H54 (cell line): ENCODE measurements around the gene PRPSAP2.
"Not testable (repeated sequence)": the region's sequence is repeated elsewhere in the genome, so short reads cannot be mapped to it uniquely, and the experiment has no call there.

Source experiments
- DNase-seq: peaks from one replicate; pipeline ENCODE4 v3.0.0; 2011; ENCODE audit warnings: low spot score, mixed read lengths; ENCODE audit not compliant: insufficient read length
- FAIRE-seq: peaks from 3 replicates; lab custom pipeline; 2011; peaks lifted over from hg19 to GRCh38; lab: Jason Lieb, UNC
- POLR2A ChIP-seq: IDR thresholded peaks from 2 replicates; pipeline ENCODE4 v1.6.1; 2011; ENCODE audit warnings: low read depth, mild to moderate bottlenecking, low read length

Gene PRPSAP2

DNA sequence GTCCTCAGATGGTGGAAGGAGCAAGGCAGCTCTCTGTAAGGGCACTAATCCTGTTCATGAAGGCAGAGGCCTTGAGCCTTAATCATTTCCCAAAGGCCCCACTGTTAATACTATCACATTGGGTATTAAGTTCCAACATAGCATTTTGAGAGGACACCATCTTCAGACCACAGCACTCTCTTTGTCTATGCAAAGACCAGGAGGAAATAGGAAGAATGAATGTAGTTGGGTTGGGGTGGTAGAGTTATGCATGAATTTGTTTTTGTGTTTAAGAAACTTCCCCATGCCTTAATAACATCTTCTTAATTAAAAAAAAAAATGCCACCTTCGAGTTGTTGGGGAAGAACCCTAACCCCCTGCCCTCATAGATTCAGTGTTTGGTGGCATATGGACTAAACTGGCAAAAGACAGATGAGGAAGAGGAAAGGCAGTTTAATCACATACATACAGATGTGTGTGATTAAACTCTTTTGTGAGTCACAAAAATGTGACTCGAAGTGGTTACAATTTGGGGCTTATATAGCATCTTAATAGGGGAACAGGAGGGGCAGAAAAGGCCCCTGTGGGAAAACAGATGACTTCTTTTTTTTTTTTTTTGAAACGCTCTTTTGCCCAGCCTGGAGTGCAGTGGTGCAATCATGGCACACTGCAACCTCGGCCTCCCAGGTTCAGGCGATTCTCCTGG, 59.0 kb downstream of the PRPSAP2 start:
- TF ChIP-seq POLR2A = no peak
- no peak for FAIRE-seq
- DNase-seq = peak; percentile 19

DNA sequence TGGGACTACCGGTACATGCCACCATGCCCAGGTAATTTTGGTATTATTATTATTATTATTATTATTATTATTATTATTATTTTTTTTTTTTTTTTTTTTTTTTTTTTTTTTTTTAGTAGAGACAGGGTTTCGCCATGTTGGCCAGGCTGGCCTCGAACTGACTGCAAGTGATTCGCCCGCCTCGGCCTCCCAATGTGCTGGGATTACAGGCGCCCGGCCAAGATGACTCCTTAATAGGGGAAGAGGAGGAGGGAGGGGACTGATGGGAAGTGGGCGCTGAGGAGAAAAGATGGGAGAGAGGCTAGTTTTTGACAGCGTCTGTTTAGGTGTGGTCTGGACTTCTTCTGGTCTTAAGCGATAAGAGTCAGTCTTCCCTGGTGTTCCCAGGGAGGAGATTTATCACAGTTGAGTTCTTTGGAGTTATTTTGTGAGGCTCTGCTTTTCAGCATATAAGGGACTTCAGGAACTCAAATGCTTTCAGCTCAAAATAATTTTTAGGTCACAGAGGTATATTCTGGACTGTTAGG, 59.6 kb downstream of the PRPSAP2 start:
- TF ChIP-seq POLR2A = no peak
- DNase-seq (no peak), FAIRE-seq (no peak)

DNA sequence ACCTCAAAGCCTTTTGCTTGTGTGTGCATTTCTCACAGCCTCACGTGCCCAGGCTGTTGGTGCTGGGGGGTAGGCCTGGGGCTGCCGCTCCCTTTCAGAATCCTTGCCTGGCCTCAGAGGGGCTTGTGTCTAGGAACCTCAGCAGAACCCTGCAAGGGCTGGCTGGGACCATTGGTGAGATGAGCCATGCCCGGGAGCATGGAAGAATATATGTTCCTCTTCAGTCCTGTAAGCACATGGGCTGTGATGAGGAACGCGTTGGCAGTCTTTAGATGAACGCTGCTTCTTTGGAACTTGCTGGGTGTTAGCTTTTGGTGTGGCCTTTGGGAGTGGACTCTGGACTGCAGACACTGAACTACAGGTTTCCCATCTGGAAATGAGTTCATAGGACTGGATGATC, 62.0 kb downstream of the PRPSAP2 start:
- no peak for TF ChIP-seq POLR2A
- FAIRE-seq (no peak), DNase-seq (no peak)

DNA sequence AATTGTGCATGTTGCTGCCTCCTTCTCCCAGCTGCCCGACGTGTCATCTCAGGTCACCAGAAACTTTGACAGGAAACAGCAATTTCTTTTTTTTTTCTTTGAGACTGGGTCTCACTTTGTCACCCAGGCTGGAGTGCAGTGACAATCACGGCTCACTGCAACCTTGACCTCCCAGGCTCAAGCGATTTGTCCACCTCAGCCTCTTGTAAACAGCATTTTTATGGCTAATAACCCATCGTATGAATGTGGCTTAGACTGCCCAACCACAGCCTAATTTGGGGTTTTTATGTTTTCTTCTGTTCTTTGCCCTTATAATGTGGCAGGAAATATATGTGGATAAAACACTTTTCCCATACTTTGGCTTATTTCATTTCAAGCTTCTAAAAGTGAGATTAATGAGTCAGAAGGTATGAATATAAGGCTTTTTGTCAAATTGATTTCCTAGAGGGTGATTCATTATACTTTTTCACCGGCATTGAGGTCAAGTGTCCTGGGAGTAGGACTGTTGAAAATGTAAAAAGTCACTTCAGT, 63.0 kb downstream of the PRPSAP2 start:
- FAIRE-seq (no peak), DNase-seq (no peak)
- TF ChIP-seq POLR2A = no peak

DNA sequence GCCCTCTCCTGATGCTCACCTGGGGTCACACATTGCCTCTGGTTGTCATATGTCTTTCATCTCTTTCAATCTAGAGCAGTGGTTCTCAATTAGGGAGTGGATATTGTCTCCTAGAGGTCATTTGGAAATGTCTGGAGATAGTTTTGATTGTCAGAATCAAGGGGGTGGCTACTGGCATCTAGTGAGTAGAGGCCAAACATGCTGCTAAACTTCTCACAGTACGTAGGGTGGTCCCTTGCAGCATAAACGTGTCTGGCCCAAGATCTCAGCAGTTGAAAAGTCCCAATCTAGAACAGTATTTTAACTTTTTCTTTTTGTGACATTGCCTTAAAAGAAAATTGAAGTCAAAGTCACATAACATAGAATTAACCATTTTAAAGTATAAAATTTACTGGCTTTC, 63.6 kb downstream of the PRPSAP2 start:
- FAIRE-seq (no peak), DNase-seq (no peak)
- TF ChIP-seq POLR2A = no peak

- no peak for FAIRE-seq
- no peak for DNase-seq
- no peak for TF ChIP-seq POLR2A
These were observed 64.1 kb downstream of the PRPSAP2 start for GRCh38 chr17:18921912-18922451.

- DNase-seq, FAIRE-seq: not testable (repeated sequence)
These were observed 64.7 kb downstream of the PRPSAP2 start for GRCh38 chr17:18922596-18922995.

DNA sequence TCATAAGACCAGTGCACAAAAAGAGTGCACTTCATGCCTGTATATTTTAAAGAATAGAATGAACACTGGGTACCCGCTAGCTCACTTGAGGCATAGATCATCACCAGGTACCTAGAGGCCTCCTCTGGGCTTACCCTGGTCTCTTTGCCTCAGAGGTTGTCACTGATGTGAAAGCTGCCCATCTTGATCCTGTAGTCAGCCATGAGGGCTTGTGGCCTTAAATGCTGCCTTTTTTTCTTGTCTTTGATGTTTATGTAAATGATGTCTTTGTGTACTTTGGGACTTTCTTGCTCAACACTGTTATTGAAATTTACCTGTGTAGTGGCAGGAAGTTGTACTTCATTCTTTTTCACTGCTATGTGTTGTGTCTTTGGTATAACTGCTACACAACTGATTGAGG, 67.3 kb downstream of the PRPSAP2 start:
- no peak for TF ChIP-seq POLR2A
- DNase-seq (no peak), FAIRE-seq (no peak)

DNA sequence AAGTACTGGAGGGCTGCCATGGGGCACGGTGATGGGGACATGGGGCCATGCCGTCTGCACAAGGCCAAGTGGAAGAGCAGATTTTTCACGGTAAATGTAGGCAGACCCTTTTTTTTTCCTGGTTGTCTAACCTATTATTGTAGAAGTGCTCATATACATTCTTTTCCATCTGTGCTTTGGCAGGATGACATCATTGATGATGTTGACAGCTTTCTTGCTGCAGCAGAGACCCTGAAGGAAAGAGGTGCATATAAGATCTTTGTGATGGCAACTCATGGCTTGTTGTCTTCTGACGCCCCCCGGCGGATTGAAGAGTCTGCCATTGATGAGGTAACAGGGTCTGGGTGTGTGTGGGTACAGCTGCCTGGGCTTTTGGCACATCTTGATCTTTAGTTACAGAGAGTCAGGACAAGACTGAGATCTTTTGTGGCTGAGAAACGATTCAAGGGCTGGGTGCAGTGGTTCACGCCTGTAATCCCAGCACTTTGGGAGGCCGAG, 70.7 kb downstream of the PRPSAP2 start:
- DNase-seq = no peak
- no peak for TF ChIP-seq POLR2A
- no peak for FAIRE-seq

GRCh38 chr17:18932360-18933055, 74.6 kb downstream of the PRPSAP2 start:
- FAIRE-seq (no peak), DNase-seq (no peak)
- TF ChIP-seq POLR2A = no peak

DNA sequence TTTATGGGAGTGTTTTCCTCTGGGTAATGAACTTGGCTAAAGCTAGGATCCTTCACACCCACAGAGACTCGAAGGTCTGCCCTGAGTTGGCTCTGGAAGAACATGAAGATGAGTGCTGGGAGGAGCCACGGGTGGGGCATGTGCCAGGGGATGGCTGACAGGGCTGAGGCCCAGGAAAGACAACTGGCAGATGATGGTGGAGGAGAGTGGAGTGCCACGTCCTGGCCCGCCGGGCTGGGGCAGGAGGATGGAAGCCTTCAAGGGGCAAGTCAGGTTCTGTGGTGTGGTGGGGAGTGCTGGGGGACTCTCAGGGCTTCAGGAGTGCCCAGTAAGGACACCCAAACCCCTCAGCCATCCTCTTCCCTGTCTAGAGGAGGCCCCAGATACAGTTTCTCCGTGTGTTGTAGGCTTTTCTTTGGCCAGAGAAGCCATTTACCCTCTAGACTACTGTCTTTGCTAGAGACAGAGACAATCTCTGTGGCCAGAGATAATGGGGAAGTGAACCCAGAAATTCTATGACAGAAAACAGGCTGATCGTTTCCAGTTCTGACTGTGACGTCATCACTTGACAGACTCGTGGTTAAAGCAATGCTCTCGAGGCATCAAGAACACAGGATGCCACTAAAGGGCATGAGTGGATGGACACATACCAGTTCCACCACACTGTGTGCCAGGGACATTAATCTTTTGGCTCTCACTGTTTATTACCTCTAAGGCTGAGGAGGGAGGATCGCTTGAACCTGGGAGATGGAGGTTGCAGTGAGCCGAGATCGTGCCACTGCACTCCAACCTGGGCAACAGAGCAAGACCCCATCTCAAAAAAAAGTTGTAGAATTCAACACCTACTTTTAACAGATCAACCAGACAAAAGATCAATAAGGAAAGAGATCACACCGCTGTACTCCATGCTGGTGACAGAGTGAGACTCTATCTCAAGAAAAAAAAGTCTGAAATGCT, 75.4 kb downstream of the PRPSAP2 start:
- FAIRE-seq = no peak
- no peak for TF ChIP-seq POLR2A

GRCh38 chr17:18937981-18938691, 80.2 kb downstream of the PRPSAP2 start:
- FAIRE-seq (no peak), DNase-seq (no peak)
- no peak for TF ChIP-seq POLR2A

More for the DNA sequence above, 75.4 kb downstream of the PRPSAP2 start:
- no peak for DNase-seq

- DNase-seq (no peak), FAIRE-seq (no peak)
- no peak for TF ChIP-seq POLR2A
These were observed 80.7 kb downstream of the PRPSAP2 start for GRCh38 chr17:18938692-18939023.
